WTC11 (cell line): ENCODE data around the gene ZNF135. TPM values are rescaled to one million over a fixed set of nuclear protein-coding genes. Genes with fewer than 3 reads are reported as not detected.

Experiments
- ATAC-seq: fragments of 200-7000 bp; cut with Tn5 transposase; 2 replicates; pipeline ENCODE4 v1.10.0; 2021; ENCODE audit warnings: mild to moderate bottlenecking, moderate library complexity
- CTCF ChIA-PET: fragments of 300-600 bp; sonication (Branson Sonifier 250); formaldehyde crosslinking; loops from one replicate; lab custom pipeline; 2021; ENCODE audit warnings: antibody characterized with exemption; lab: Charles Lee
- POLR2A ChIA-PET: fragments of 350-600 bp; sonication (Branson Sonifier 250); formaldehyde crosslinking; loops from one replicate; lab custom pipeline; 2021; ENCODE audit warnings: antibody characterized with exemption; lab: Charles Lee
- DNase-seq: peaks from one replicate; pipeline ENCODE4 v3.0.0; 2021; ENCODE audit warnings: low spot score
- H3K27ac Mint-ChIP-seq: 2 replicates; pipeline ENCODE4 v1.8.0; 2021; ENCODE audit warnings: mixed read lengths
- H3K27me3 Mint-ChIP-seq: 2 replicates; pipeline ENCODE4 v1.8.0; 2021; ENCODE audit warnings: low read depth, mild to moderate bottlenecking, moderate library complexity, mixed read lengths
- H3K36me3 Mint-ChIP-seq: 2 replicates; pipeline ENCODE4 v1.8.0; 2021; ENCODE audit warnings: mixed read lengths
- H3K4me1 Mint-ChIP-seq: 2 replicates; pipeline ENCODE4 v1.8.0; 2022; ENCODE audit warnings: mixed read lengths
- H3K4me3 Mint-ChIP-seq: 2 replicates; pipeline ENCODE4 v1.8.0; 2021; ENCODE audit warnings: mild to moderate bottlenecking, moderate library complexity, mixed read lengths
- H3K9me3 Mint-ChIP-seq: 2 replicates; pipeline ENCODE4 v1.8.0; 2021; ENCODE audit warnings: mixed read lengths
- ATF1 ChIP-seq: sonication (generic); formaldehyde crosslinking; IDR thresholded peaks from 2 replicates; pipeline ENCODE4 v1.8.1; 2023; ENCODE audit warnings: mild to moderate bottlenecking, moderate library complexity, missing genetic modification reagents
- CDX4 ChIP-seq: fragments of 250-450 bp; sonication (Bioruptor Pico); IDR thresholded peaks from 2 replicates; pipeline ENCODE4 v1.9.0; 2021; ENCODE audit warnings: moderate library complexity, mild to moderate bottlenecking, inconsistent platforms, borderline replicate concordance
- E2F1 ChIP-seq: sonication (generic); formaldehyde crosslinking; IDR thresholded peaks from 2 replicates; pipeline ENCODE4 v1.8.0; 2022; ENCODE audit warnings: mild to moderate bottlenecking, missing genetic modification reagents
- E2F4 ChIP-seq: sonication (generic); formaldehyde crosslinking; IDR thresholded peaks from 2 replicates; pipeline ENCODE4 v1.8.1; 2022; ENCODE audit warnings: low read depth, mild to moderate bottlenecking, moderate library complexity, missing genetic modification reagents, borderline replicate concordance
- ERG ChIP-seq: fragments of 250-450 bp; sonication (Bioruptor Pico); IDR thresholded peaks from 2 replicates; pipeline ENCODE4 v1.8.0; 2021; ENCODE audit warnings: mild to moderate bottlenecking
- FOXK1 ChIP-seq: sonication (generic); formaldehyde crosslinking; IDR thresholded peaks from 2 replicates; pipeline ENCODE4 v1.8.0; 2022; ENCODE audit warnings: mild to moderate bottlenecking, moderate library complexity, missing genetic modification reagents
- FOXP4 ChIP-seq: sonication (generic); formaldehyde crosslinking; IDR thresholded peaks from 2 replicates; pipeline ENCODE4 v1.8.0; 2022; ENCODE audit warnings: mild to moderate bottlenecking, missing genetic modification reagents
- GABPB1 ChIP-seq: sonication (generic); formaldehyde crosslinking; IDR thresholded peaks from 2 replicates; pipeline ENCODE4 v1.8.1; 2023; ENCODE audit warnings: mild to moderate bottlenecking, missing genetic modification reagents
- HMGXB4 ChIP-seq: sonication (generic); formaldehyde crosslinking; IDR thresholded peaks from 2 replicates; pipeline ENCODE4 v1.8.1; 2023; ENCODE audit warnings: mild to moderate bottlenecking, moderate library complexity, missing genetic modification reagents
- NFE2L1 ChIP-seq: sonication (generic); formaldehyde crosslinking; IDR thresholded peaks from 2 replicates; pipeline ENCODE4 v1.8.1; 2023; ENCODE audit warnings: missing genetic modification reagents
- NR3C1 ChIP-seq: sonication (generic); formaldehyde crosslinking; conservative IDR thresholded peaks from 2 replicates; pipeline ENCODE4 v1.8.1; 2023; ENCODE audit warnings: low read depth, mild to moderate bottlenecking, missing genetic modification reagents
- PREB ChIP-seq: sonication (generic); formaldehyde crosslinking; IDR thresholded peaks from 2 replicates; pipeline ENCODE4 v1.8.1; 2022; ENCODE audit warnings: mild to moderate bottlenecking, missing genetic modification reagents, moderate library complexity, borderline replicate concordance
- RELA ChIP-seq: sonication (generic); formaldehyde crosslinking; IDR thresholded peaks from 2 replicates; pipeline ENCODE4 v1.8.1; 2022; ENCODE audit warnings: missing genetic modification reagents, mild to moderate bottlenecking, borderline replicate concordance
- TEAD1 ChIP-seq: sonication (generic); formaldehyde crosslinking; IDR thresholded peaks from 2 replicates; pipeline ENCODE4 v1.8.0; 2022; ENCODE audit warnings: mild to moderate bottlenecking, missing genetic modification reagents
- ZBTB43 ChIP-seq: sonication (generic); formaldehyde crosslinking; IDR thresholded peaks from 2 replicates; pipeline ENCODE4 v1.8.1; 2023; ENCODE audit warnings: mild to moderate bottlenecking, missing genetic modification reagents
- ZNF219 ChIP-seq: sonication (generic); formaldehyde crosslinking; IDR thresholded peaks from 2 replicates; pipeline ENCODE4 v1.8.0; 2023; ENCODE audit warnings: missing genetic modification reagents, mild to moderate bottlenecking, borderline replicate concordance
- ZNF396 ChIP-seq: fragments of 250-450 bp; sonication (Bioruptor Pico); IDR thresholded peaks from 2 replicates; pipeline ENCODE4 v1.8.0; 2021; ENCODE audit warnings: mild to moderate bottlenecking, moderate library complexity, borderline replicate concordance
- total RNA-seq: library from RNA; stranded (reverse); gene quantifications from 3 replicates; pipeline ENCODE4 v1.2.3, GENCODE V29; 2021

The ZNF135 gene
- total RNA-seq, 1 experiment from 2014 or later: 5.6 TPM

- CTCF ChIA-PET: interaction anchor here (1.7 to 2.9 kb wide), 3 partner anchors 12 to 36 kb away, joined by 14 to 48 read pairs (median 25); no protein-coding TSS in a partner anchor
- POLR2A ChIA-PET: no interaction called here
- no peak for DNase-seq
These were observed 2.8 kb upstream of the ZNF135 start for GRCh38 chr19:58056261-58056660.

GRCh38 chr19:58056861-58057260 is 2.2 kb upstream of the ZNF135 start:
- Mint-ChIP-seq H3K27me3 (peaks cover 7% of the 10 kb centered on the region), H3K9me3 (peaks cover 14% of the 10 kb centered on the region), H3K4me1 (peaks cover 26% of the 10 kb centered on the region), H3K27ac (no peak overlapping the region), H3K36me3 (peaks cover 13% of the 10 kb centered on the region), H3K4me3 (no peak overlapping the region)
- ChIA-PET POLR2A (interaction anchor here (0.6 kb wide), 1 partner anchor 90 kb away, joined by 7 read pairs; no protein-coding TSS in a partner anchor), CTCF (interaction anchor here (3.3 to 3.5 kb wide), 2 partner anchors 14 to 35 kb away, joined by 16 to 30 read pairs; no protein-coding TSS in a partner anchor)
- ATAC-seq (no peak), DNase-seq (no peak)
- TF ChIP-seq E2F4 (CRISPR knock-in tag) (no peak), HMGXB4 (no peak), PREB (CRISPR knock-in tag) (no peak), ZBTB43 (CRISPR knock-in tag) (no peak), TEAD1 (CRISPR knock-in tag) (no peak), GABPB1 (CRISPR knock-in tag) (no peak), RELA (CRISPR knock-in tag) (no peak), NFE2L1 (CRISPR knock-in tag) (no peak), FOXK1 (CRISPR knock-in tag) (no peak), NR3C1 (CRISPR knock-in tag) (no peak), E2F1 (CRISPR knock-in tag) (no peak), ZNF396 (CRISPR knock-in tag) (no peak), ATF1 (CRISPR knock-in tag) (no peak), ZNF219 (CRISPR knock-in tag) (no peak), ERG (CRISPR knock-in tag) (no peak), FOXP4 (CRISPR knock-in tag) (no peak)

More at GRCh38 chr19:58056261-58056660, 2.8 kb upstream of the ZNF135 start:
- ATAC-seq: no peak
- Mint-ChIP-seq H3K4me3 (no peak overlapping the region), H3K27me3 (peaks cover 12% of the 10 kb centered on the region), H3K36me3 (peaks cover 17% of the 10 kb centered on the region), H3K9me3 (peaks cover 18% of the 10 kb centered on the region), H3K4me1 (peaks cover 26% of the 10 kb centered on the region), H3K27ac (no peak overlapping the region)
- TF ChIP-seq CDX4 (CRISPR knock-in tag) (no peak), HMGXB4 (no peak)
